H9 (cell line): ENCODE measurements around the gene CDC123. TPM values are rescaled to one million over a fixed set of nuclear protein-coding genes. Genes with fewer than 3 reads are reported as not detected.
A peak's percentile ranks its signal among the peaks of the same experiment; 100 is the strongest.

Experiments
- DNase-seq: peaks from one replicate; pipeline ENCODE4 v3.0.0-alpha.2; 2017
- H2AFZ ChIP-seq: one replicate; pipeline ENCODE4 v1.6.1; 2013; ENCODE audit warnings: mild to moderate bottlenecking, low read length, control low read depth, moderate library complexity
- H2AK5ac ChIP-seq: 2 replicates; pipeline ENCODE4 v1.6.1; 2013; ENCODE audit warnings: low read length, control low read depth, mixed read lengths; ENCODE audit not compliant: insufficient read length
- H2BK120ac ChIP-seq: one replicate; pipeline ENCODE4 v1.6.1; 2013; ENCODE audit warnings: low read depth, mild to moderate bottlenecking, low read length, control low read depth, inconsistent platforms; ENCODE audit not compliant: poor library complexity, severe bottlenecking
- H2BK12ac ChIP-seq: 2 replicates; pipeline ENCODE4 v1.6.1; 2013; ENCODE audit warnings: low read length, control low read depth, mixed read lengths, low read depth; ENCODE audit not compliant: insufficient read length
- H2BK15ac ChIP-seq: 2 replicates; pipeline ENCODE4 v1.6.1; 2013; ENCODE audit warnings: low read depth, low read length, control low read depth
- H2BK20ac ChIP-seq: one replicate; pipeline ENCODE4 v1.6.1; 2013; ENCODE audit warnings: low read depth, mild to moderate bottlenecking, low read length, control low read depth, inconsistent platforms; ENCODE audit not compliant: poor library complexity, severe bottlenecking
- H2BK5ac ChIP-seq: 2 replicates; pipeline ENCODE4 v1.6.1; 2013; ENCODE audit warnings: low read length, control low read depth, mixed read lengths; ENCODE audit not compliant: insufficient read length
- H3K14ac ChIP-seq: 2 replicates; pipeline ENCODE4 v1.6.1; 2013; ENCODE audit warnings: low read length, control low read depth; ENCODE audit not compliant: insufficient read depth
- H3K18ac ChIP-seq: 2 replicates; pipeline ENCODE4 v1.6.1; 2013; ENCODE audit warnings: low read depth, mild to moderate bottlenecking, mixed read lengths, low read length, control low read depth; ENCODE audit not compliant: insufficient read length
- H3K23ac ChIP-seq: 2 replicates; pipeline ENCODE4 v1.6.1; 2013; ENCODE audit warnings: low read length, control low read depth, mixed read lengths, low read depth; ENCODE audit not compliant: insufficient read length
- H3K23me2 ChIP-seq: 2 replicates; pipeline ENCODE4 v1.6.1; 2013; ENCODE audit warnings: low read depth, mild to moderate bottlenecking, mixed read lengths, low read length, control low read depth; ENCODE audit not compliant: insufficient read length, poor library complexity, severe bottlenecking
- H3K27ac ChIP-seq: 2 replicates; pipeline ENCODE4 v1.5.1; 2013; ENCODE audit warnings: low read length, control low read depth, mixed read lengths, low read depth; ENCODE audit not compliant: insufficient read length
- H3K27me3 ChIP-seq: 2 replicates; pipeline ENCODE4 v1.6.1; 2013; ENCODE audit warnings: low read length, control low read depth, inconsistent platforms; ENCODE audit not compliant: insufficient read depth
- H3K4ac ChIP-seq: 2 replicates; pipeline ENCODE4 v1.6.1; 2013; ENCODE audit warnings: low read depth, mild to moderate bottlenecking, control low read depth, inconsistent platforms, low read length, moderate library complexity
- H3K4me1 ChIP-seq: 2 replicates; pipeline ENCODE4 v1.6.1; 2013; ENCODE audit warnings: low read length, control low read depth, inconsistent platforms; ENCODE audit not compliant: insufficient read depth
- H3K4me2 ChIP-seq: 2 replicates; pipeline ENCODE4 v1.6.1; 2013; ENCODE audit warnings: low read length, control low read depth, mixed read lengths; ENCODE audit not compliant: insufficient read length, insufficient read depth
- H3K56ac ChIP-seq: 2 replicates; pipeline ENCODE4 v1.6.1; 2013; ENCODE audit warnings: low read depth, mild to moderate bottlenecking, mixed read lengths, low read length, control low read depth; ENCODE audit not compliant: insufficient read length
- H3K79me1 ChIP-seq: 2 replicates; pipeline ENCODE4 v1.6.1; 2013; ENCODE audit warnings: low read depth, mild to moderate bottlenecking, moderate library complexity, low read length, control low read depth, inconsistent platforms; ENCODE audit not compliant: insufficient read depth, poor library complexity, severe bottlenecking
- H3K79me2 ChIP-seq: 2 replicates; pipeline ENCODE4 v1.6.1; 2013; ENCODE audit warnings: low read length, control low read depth, inconsistent platforms; ENCODE audit not compliant: insufficient read depth
- H3K9ac ChIP-seq: 2 replicates; pipeline ENCODE4 v1.6.1; 2013; ENCODE audit warnings: low read length, control low read depth, mixed read lengths; ENCODE audit not compliant: insufficient read length; ENCODE audit errors: extremely low read depth
- H3K9me3 ChIP-seq: one replicate; pipeline ENCODE4 v1.6.1; 2013; ENCODE audit warnings: low read depth, low read length, inconsistent platforms; ENCODE audit not compliant: control insufficient read depth
- H3T11ph ChIP-seq: one replicate; pipeline ENCODE4 v1.6.1; 2013; ENCODE audit warnings: mild to moderate bottlenecking, low read length, control low read depth, inconsistent platforms
- H4K20me1 ChIP-seq: one replicate; pipeline ENCODE4 v1.6.1; 2013; ENCODE audit not compliant: control insufficient read depth, insufficient read length, insufficient read depth
- H4K5ac ChIP-seq: 2 replicates; pipeline ENCODE4 v1.6.1; 2013; ENCODE audit warnings: low read depth, mild to moderate bottlenecking, mixed read lengths, low read length, control low read depth; ENCODE audit not compliant: insufficient read length
- H4K8ac ChIP-seq: replicated peaks from 2 replicates; pipeline ENCODE4 v1.6.1; 2013; ENCODE audit warnings: low read length, control low read depth, mixed read lengths, low read depth; ENCODE audit not compliant: insufficient read length
- H4K91ac ChIP-seq: 2 replicates; pipeline ENCODE4 v1.6.1; 2013; ENCODE audit warnings: low read depth, mild to moderate bottlenecking, moderate library complexity, mixed read lengths, low read length, control low read depth; ENCODE audit not compliant: insufficient read length
- H3K27ac Mint-ChIP-seq, 3 experiments: 2 replicates in 2 of 3; 3 replicates in 1 of 3; pipeline ENCODE4 v1.8.0; 2020 to 2021; ENCODE audit warnings: mixed read lengths in 3 of 3, mild to moderate bottlenecking in 1 of 3, moderate library complexity in 1 of 3
- H3K27me3 Mint-ChIP-seq: 2 replicates; pipeline ENCODE4 v1.8.0; 2021; ENCODE audit warnings: low read depth, mild to moderate bottlenecking, moderate library complexity, mixed read lengths
- H3K36me3 Mint-ChIP-seq, 3 experiments: 2 replicates in 2 of 3; 3 replicates in 1 of 3; pipeline ENCODE4 v1.8.0; 2020 to 2021; ENCODE audit warnings: low read depth in 3 of 3, mixed read lengths in 3 of 3; ENCODE audit not compliant: insufficient read depth in 1 of 3
- H3K4me1 Mint-ChIP-seq, 2 experiments: 2 replicates each; pipeline ENCODE4 v1.8.0; 2020; ENCODE audit warnings: mixed read lengths in 2 of 2
- H3K4me3 Mint-ChIP-seq, 2 experiments: 2 replicates in 1 of 2; 3 replicates in 1 of 2; pipeline ENCODE4 v1.8.0; 2020 to 2021; ENCODE audit warnings: mild to moderate bottlenecking in 2 of 2, mixed read lengths in 2 of 2, moderate library complexity in 1 of 2
- H3K9me3 Mint-ChIP-seq, 2 experiments: 2 replicates in 1 of 2; 3 replicates in 1 of 2; pipeline ENCODE4 v1.8.0; 2020; ENCODE audit warnings: mild to moderate bottlenecking in 2 of 2, mixed read lengths in 2 of 2, moderate library complexity in 1 of 2
- whole genome bisulfite sequencing: extraction: QIAGEN DNeasy Blood & Tissue Kit; methylation state at CpG from one replicate; pipeline ENCODE4 v1.1.7; 2013; ENCODE audit warnings: missing lambda C conversion rate, low lambda C conversion rate, mixed read lengths; ENCODE audit not compliant: insufficient read length; ENCODE audit errors: extremely low coverage; 5-methylcytosine and 5-hydroxymethylcytosine counted together
- total RNA-seq: library from RNA; stranded (reverse); gene quantifications from 2 replicates; pipeline ENCODE4 v1.2.1, GENCODE V29; 2021
- TF ChIP-seq, protein P1 (sequence below): fragments of 200-600 bp; sonication (generic); conservative IDR thresholded peaks from 3 replicates; pipeline ENCODE4 v1.8.0; 2021; ENCODE audit warnings: antibody characterized with exemption, mild to moderate bottlenecking

The CDC123 gene
- total RNA-seq, 1 experiment from 2014 or later = 159 TPM

DNA sequence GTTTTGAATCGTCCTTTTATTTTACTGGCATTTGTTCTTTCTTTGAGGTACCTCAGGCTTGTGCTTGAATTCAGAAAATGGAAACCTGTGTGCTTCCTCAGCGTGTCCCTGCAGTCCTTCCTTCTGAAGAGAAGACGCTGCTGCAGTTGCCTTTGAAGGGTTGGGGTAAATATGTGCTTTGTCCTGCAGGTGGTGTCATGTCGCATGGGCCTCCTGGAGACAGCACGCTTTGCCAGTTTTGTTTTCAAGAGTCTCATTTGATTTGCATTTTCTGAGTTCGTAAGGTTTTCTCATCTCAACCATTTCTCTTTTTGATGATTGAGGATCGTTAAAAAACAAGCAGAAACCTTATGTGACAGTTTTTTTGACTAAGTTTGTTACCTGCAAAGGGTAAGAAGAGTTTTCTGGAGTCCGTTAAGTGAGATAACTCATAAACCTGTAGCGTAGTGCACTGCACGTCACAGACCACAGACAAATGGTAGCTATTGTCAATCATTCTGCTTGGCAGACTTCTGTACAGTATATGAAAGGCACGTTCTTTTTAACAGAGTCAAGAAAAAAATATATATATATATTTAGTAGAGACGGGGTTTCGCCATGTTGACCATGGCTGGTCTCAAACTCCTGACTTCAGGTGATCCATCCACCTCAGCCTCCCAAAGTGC, 57.0 kb downstream of the CDC123 start:
- H3K23me2 ChIP-seq = no peaks in the 10 kb centered on the region
- peaks cover 8 to 40% (median 16%) of the 10 kb centered on the region in 3 experiments for H3K36me3 Mint-ChIP-seq
- no peaks in the 10 kb centered on the region for H3K79me1 ChIP-seq
- H2BK120ac ChIP-seq = no peak overlapping the region
- H3K4me2 ChIP-seq = no peak overlapping the region
- H4K8ac ChIP-seq = no peak overlapping the region
- H3K9me3 Mint-ChIP-seq = no peaks in the 10 kb centered on the region
- no peaks in the 10 kb centered on the region for H3K79me2 ChIP-seq
- no peak overlapping the region for H2BK15ac ChIP-seq
- no peak overlapping the region for H3T11ph ChIP-seq
- no peak overlapping the region for H2AK5ac ChIP-seq
- no peak overlapping the region; a peak in 1 of 7 replicates for H3K27ac Mint-ChIP-seq
- H3K27ac ChIP-seq = no peak overlapping the region
- no peak overlapping the region for H3K4me3 Mint-ChIP-seq
- H2AFZ ChIP-seq = no peak overlapping the region
- H4K20me1 ChIP-seq = no peaks in the 10 kb centered on the region
- no peaks in the 10 kb centered on the region for H3K9me3 ChIP-seq
- H3K56ac ChIP-seq = no peak overlapping the region
- H2BK12ac ChIP-seq = no peak overlapping the region
- H3K9ac ChIP-seq = no peak overlapping the region
- no CpG with 5 or more reads among the region's 13 CpGs for whole genome bisulfite sequencing
- H3K27me3 ChIP-seq = no peaks in the 10 kb centered on the region
- H4K5ac ChIP-seq = no peak overlapping the region
- H3K18ac ChIP-seq = no peak overlapping the region
- no peaks in the 10 kb centered on the region for H3K27me3 Mint-ChIP-seq
- no peaks in the 10 kb centered on the region for H3K4me1 ChIP-seq
- no peak overlapping the region for H2BK20ac ChIP-seq
- H4K91ac ChIP-seq = no peak overlapping the region
- peak; percentile 69 for DNase-seq
- TF ChIP-seq, protein P1, sequence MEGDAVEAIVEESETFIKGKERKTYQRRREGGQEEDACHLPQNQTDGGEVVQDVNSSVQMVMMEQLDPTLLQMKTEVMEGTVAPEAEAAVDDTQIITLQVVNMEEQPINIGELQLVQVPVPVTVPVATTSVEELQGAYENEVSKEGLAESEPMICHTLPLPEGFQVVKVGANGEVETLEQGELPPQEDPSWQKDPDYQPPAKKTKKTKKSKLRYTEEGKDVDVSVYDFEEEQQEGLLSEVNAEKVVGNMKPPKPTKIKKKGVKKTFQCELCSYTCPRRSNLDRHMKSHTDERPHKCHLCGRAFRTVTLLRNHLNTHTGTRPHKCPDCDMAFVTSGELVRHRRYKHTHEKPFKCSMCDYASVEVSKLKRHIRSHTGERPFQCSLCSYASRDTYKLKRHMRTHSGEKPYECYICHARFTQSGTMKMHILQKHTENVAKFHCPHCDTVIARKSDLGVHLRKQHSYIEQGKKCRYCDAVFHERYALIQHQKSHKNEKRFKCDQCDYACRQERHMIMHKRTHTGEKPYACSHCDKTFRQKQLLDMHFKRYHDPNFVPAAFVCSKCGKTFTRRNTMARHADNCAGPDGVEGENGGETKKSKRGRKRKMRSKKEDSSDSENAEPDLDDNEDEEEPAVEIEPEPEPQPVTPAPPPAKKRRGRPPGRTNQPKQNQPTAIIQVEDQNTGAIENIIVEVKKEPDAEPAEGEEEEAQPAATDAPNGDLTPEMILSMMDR = peak; percentile 71
- H3K4me1 Mint-ChIP-seq = peaks cover 4 to 5% of the 10 kb centered on the region in 2 experiments; a peak in 3 of 4 replicates
- H2BK5ac ChIP-seq = no peak overlapping the region
- H3K14ac ChIP-seq = no peak overlapping the region
- no peak overlapping the region for H3K23ac ChIP-seq
- no peak overlapping the region for H3K4ac ChIP-seq
